ENCODE data around the gene DNMBP. TPM values are rescaled to one million over a fixed set of nuclear protein-coding genes. Genes with fewer than 3 reads are reported as not detected.
"Not testable (repeated sequence)": the region's sequence is repeated elsewhere in the genome, so short reads cannot be mapped to it uniquely, and the experiment has no call there.

Gene DNMBP
- total RNA-seq, 1 experiment from 2014 or later = 19.7 TPM

DNA sequence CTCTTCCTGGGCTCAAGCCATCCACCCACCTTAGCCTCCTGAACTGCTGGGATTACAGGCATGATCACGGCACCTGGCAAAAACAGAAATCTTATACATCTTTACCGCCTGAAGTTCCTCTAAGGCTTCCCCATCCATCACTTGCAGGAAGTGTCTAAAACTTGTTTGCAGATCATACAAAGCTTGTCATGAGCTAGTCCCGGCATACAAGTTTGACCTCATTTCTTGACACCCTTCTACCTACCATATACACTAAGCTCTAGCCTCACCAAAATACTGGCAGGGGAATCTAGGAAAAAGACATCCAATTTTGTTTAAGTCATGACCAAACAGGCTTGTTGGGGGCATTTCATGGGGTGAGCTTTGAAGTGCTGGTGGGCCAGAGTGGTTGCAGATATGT lies 14.5 kb downstream of the DNMBP start:
- H3K4me3 Mint-ChIP-seq = no peak overlapping the region
- TF ChIP-seq FOXJ3 (CRISPR knock-in tag; IDR thresholded peaks at IDR 0.05; ENCODE audit: borderline replicate concordance) = no peak
- TF ChIP-seq, protein P1, sequence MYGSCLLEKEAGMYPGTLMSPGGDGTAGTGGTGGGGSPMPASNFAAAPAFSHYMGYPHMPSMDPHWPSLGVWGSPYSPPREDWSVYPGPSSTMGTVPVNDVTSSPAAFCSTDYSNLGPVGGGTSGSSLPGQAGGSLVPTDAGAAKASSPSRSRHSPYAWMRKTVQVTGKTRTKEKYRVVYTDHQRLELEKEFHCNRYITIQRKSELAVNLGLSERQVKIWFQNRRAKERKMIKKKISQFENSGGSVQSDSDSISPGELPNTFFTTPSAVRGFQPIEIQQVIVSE (CRISPR knock-in tag; IDR thresholded peaks at IDR 0.05; ENCODE audit: borderline replicate concordance) = no peak
- TF ChIP-seq, protein P2, sequence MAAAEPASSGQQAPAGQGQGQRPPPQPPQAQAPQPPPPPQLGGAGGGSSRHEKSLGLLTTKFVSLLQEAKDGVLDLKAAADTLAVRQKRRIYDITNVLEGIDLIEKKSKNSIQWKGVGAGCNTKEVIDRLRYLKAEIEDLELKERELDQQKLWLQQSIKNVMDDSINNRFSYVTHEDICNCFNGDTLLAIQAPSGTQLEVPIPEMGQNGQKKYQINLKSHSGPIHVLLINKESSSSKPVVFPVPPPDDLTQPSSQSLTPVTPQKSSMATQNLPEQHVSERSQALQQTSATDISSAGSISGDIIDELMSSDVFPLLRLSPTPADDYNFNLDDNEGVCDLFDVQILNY (CRISPR knock-in tag; IDR thresholded peaks at IDR 0.05) = no peak
- ChIA-PET POLR2A (no interaction called here), CTCF (interaction anchor here (2.6 kb wide), 1 partner anchor 14 kb away, joined by 10 read pairs; the partner anchor contains the start of gene DNMBP)
- no peak for DNase-seq (ENCODE audit: low spot score)
- H3K27ac Mint-ChIP-seq = 0 out of 2 replicates have a peak overlapping the region, but pooled peaks have one; percentile 15
- H3K4me1 Mint-ChIP-seq = peaks cover 17% of the 10 kb centered on the region
- H3K27me3 Mint-ChIP-seq (ENCODE audit: low read depth) = no peaks in the 10 kb centered on the region
- no peaks in the 10 kb centered on the region for H3K36me3 Mint-ChIP-seq
- ATAC-seq = no peak
- no peaks in the 10 kb centered on the region for H3K9me3 Mint-ChIP-seq

DNA sequence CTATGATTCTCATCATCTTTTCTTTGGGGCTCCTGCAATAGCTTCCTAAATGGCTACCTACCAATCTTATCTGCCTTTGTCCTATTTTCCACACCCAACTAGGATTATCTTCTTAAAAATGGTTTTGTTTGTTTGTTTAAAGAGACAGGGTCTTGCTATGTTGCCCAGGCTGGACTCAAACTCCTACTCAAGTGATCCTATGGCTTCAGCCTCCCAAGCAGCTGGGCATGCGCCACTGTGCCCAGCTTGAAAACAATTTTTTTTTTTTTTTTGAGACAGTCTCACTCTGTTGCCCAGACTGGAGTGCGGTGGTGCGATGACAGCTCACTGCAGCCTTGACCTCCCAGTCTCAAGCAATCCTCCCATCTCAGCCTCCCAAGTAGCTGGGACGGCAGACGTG lies 14.9 kb downstream of the DNMBP start:
- no peak overlapping the region for H3K4me3 Mint-ChIP-seq
- no peaks in the 10 kb centered on the region for H3K9me3 Mint-ChIP-seq
- H3K4me1 Mint-ChIP-seq = peaks cover 12% of the 10 kb centered on the region
- ATAC-seq (no peak), DNase-seq (ENCODE audit: low spot score) (no peak)
- ChIA-PET POLR2A (no interaction called here), CTCF (interaction anchor here (2.6 kb wide), 1 partner anchor 15 kb away, joined by 10 read pairs; the partner anchor contains the start of gene DNMBP)
- no peaks in the 10 kb centered on the region for H3K27me3 Mint-ChIP-seq (ENCODE audit: low read depth)
- no peak overlapping the region for H3K27ac Mint-ChIP-seq
- TF ChIP-seq, protein P3, sequence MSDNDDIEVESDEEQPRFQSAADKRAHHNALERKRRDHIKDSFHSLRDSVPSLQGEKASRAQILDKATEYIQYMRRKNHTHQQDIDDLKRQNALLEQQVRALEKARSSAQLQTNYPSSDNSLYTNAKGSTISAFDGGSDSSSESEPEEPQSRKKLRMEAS (CRISPR knock-in tag; IDR thresholded peaks at IDR 0.05) = no peak
- TF ChIP-seq TEAD1 (CRISPR knock-in tag; IDR thresholded peaks at IDR 0.05) = no peak
- no peaks in the 10 kb centered on the region for H3K36me3 Mint-ChIP-seq

DNA sequence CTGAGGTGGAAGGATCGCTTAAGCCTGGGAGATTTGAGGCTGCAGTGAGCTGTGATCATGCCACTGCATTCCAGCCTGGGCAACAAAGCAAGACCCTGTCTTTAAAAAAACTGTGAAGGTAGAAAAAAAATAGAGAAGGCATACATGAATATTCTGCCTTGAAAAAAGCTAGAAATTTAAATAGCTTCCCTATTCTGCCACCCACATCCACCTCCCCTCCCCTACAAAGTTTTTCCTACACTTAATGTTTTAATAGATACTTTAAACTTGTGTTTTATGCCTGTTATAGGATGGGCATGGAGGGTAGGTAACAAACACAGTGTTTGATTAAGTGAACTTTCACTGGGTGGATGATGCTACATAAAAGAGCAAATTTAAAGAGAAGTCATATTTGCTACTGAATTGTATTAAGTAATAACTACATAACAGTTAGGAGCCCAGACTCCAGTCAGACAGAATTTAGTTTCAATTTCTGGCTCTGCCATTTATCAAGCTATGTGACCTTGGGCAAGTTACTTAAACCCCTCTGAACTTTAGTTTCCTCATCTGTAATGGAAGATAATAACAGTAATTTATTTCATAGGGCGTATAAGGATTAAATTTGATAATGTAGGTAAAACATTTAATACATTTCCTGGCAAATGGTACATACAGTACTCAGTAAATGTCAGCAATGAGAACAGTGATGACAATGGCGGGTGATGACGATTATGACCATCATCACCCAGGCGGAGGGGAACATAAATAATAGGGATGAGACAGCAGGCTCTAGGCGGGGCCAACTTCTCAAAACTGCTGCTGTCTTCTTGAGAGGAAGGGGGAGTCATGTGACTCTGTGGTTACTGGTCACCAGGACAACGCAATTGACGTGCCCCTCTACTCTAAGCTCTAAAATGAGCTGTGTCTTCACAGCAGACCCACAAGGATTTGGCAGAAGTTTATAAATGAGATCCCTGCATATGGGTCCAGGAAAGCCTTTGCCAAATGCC lies 15.8 kb downstream of the DNMBP start:
- Mint-ChIP-seq H3K27ac (no peak overlapping the region), H3K4me1 (peaks cover 9% of the 10 kb centered on the region), H3K27me3 (ENCODE audit: low read depth) (no peaks in the 10 kb centered on the region), H3K4me3 (no peak overlapping the region), H3K36me3 (no peaks in the 10 kb centered on the region), H3K9me3 (no peaks in the 10 kb centered on the region)
- ATAC-seq = peak; percentile 56
- no peak for DNase-seq (ENCODE audit: low spot score)
- TF ChIP-seq, protein P4, sequence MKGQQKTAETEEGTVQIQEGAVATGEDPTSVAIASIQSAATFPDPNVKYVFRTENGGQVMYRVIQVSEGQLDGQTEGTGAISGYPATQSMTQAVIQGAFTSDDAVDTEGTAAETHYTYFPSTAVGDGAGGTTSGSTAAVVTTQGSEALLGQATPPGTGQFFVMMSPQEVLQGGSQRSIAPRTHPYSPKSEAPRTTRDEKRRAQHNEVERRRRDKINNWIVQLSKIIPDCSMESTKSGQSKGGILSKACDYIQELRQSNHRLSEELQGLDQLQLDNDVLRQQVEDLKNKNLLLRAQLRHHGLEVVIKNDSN (CRISPR knock-in tag; IDR thresholded peaks at IDR 0.05) = peak; percentile 59; the same call in 1 of the 2 replicates
- TF ChIP-seq ESRRA (CRISPR knock-in tag; IDR thresholded peaks at IDR 0.05; ENCODE audit: borderline replicate concordance) = no peak
- TF ChIP-seq, protein P5, sequence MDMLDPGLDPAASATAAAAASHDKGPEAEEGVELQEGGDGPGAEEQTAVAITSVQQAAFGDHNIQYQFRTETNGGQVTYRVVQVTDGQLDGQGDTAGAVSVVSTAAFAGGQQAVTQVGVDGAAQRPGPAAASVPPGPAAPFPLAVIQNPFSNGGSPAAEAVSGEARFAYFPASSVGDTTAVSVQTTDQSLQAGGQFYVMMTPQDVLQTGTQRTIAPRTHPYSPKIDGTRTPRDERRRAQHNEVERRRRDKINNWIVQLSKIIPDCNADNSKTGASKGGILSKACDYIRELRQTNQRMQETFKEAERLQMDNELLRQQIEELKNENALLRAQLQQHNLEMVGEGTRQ (CRISPR knock-in tag; IDR thresholded peaks at IDR 0.05) = peak; percentile 72
- ChIA-PET POLR2A (no interaction called here), CTCF (interaction anchor here (2.6 kb wide), 1 partner anchor 16 kb away, joined by 10 read pairs; the partner anchor contains the start of gene DNMBP)

DNA sequence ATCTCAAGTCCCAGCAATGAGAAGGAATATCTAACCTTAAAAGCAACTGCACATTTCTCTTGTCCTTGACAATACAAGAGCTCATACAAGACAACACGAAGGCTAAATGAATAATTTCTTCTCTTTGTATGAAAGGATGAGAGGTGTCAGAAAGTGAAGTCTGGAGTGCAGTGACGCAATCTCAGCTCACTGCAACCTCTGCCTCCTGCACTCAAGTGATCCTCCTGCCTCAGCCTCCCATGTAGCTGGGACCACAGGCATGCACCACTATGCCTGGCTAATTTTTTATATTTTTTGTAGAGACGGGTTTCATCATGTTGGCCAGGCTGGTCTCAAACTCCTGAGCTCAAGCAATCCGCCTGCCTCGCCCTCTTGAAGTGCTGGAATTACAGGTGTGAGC lies 24.1 kb downstream of the DNMBP start:
- H3K27ac Mint-ChIP-seq; DNase-seq (ENCODE audit: low spot score); H3K9me3 Mint-ChIP-seq; H3K4me3 Mint-ChIP-seq; H3K36me3 Mint-ChIP-seq; H3K27me3 Mint-ChIP-seq (ENCODE audit: low read depth); ATAC-seq; CTCF ChIA-PET; POLR2A ChIA-PET; H3K4me1 Mint-ChIP-seq: not testable (repeated sequence)
